ENCODE measurements around the gene FXR2.

The FXR2 gene

GRCh38 chr17:7569571-7569970 is 45.1 kb downstream of the FXR2 start:
- no peak for DNase-seq

DNA sequence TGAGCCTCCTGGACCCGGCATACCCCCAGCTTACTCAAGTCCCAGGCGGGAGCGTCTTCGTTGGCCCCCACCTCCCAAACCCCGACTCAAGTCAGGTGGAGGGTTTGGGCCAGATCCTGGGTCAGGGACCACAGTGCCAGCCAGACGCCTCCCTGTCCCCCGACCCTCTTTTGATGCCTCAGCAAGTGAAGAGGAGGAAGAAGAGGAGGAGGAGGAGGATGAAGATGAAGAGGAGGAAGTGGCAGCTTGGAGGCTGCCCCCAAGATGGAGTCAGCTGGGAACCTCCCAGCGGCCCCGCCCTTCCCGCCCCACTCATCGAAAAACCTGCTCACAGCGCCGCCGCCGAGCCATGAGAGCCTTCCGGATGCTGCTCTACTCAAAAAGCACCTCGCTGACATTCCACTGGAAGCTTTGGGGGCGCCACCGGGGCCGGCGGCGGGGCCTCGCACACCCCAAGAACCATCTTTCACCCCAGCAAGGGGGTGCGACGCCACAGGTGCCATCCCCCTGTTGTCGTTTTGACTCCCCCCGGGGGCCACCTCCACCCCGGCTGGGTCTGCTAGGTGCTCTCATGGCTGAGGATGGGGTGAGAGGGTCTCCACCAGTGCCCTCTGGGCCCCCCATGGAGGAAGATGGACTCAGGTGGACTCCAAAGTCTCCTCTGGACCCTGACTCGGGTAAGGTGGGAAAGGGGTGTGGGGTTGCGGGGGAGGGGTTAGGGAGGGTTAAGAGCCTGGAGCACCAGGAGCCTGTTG is 51.4 kb downstream of the FXR2 start:
- DNase-seq, result no peak

DNA sequence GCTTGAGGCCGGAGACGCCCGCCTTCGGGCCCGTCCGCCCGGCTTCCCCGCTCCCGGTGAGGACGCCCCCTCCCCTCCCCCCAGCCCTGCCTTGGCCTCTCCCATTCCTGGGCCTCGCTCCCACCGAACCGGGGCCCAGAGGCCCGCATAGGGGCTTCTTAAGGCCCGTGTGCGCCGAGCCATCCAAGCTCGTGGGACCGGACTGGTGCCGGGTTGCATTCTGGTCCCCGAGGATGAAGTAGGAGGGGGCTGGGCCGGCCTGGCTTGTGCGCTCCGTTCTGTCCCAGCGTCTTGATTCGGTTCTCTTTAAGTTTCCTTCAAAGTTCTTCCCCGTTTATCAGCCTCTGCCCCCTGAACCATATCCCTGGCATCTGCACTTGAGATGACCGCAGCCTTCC is 52.5 kb downstream of the FXR2 start:
- DNase-seq, result no peak

DNA sequence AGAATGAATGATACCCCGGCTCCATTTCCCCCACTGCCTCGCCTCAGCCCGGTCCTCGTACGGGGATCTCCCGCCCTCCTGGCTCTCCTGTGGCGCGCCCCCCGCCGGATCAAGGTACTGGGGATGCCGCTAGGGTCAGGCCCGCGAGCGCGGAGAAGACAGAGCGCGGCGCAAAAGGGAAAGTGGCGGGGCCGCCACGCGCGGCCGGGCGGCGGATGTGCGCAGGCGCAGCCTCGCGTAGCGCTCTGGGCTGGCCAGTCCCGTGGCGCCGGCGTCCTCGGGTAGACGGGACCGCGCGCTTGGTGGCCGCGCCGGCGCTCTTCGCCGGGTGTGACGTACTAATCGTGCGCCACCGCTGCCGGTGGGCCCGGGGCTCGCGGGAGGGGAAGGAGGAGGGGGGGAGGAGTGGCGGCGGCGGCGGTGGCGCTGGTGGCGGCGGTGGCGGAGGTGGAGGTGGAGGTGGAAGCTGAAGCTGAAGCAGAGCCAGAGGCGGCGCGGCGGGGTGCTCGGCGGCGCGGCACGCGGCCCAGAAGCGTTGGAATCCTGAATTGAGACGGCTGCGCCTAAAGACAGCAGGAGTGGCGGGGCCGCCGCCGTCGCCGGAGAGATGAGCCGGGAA is 53.0 kb downstream of the FXR2 start, which contains the start of gene SENP3:
Gene SENP3, plus strand, starts transcription at position 331 of the 619 bp plus-strand sequence. CDS start 1,158 bp downstream, outside the sequence.
- DNase-seq, result peak; percentile 91

DNA sequence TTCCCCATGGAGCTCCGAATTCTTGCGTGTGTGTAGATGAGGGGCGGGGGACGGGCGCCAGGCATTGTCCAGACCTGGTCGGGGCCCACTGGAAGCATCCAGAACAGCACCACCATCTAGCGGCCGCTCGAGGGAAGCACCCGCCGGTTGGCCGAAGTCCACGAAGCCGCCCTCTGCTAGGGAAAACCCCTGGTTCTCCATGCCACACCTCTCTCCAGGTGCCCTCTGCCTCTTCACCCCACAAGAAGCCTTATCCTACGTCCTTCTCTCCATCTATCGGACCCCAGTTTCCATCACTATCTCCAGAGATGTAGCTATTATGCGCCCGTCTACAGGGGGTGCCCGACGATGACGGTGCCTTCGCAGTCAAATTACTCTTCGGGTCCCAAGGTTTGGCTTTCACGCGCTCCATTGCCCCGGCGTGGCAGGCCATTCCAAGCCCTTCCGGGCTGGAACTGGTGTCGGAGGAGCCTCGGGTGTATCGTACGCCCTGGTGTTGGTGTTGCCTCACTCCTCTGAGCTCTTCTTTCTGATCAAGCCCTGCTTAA is 53.6 kb downstream of the FXR2 start:
- peak; percentile 88 for DNase-seq

- peak; percentile 76 for DNase-seq
Observed at GRCh38 chr17:7560172-7561027, 54.3 kb downstream of the FXR2 start.

DNA sequence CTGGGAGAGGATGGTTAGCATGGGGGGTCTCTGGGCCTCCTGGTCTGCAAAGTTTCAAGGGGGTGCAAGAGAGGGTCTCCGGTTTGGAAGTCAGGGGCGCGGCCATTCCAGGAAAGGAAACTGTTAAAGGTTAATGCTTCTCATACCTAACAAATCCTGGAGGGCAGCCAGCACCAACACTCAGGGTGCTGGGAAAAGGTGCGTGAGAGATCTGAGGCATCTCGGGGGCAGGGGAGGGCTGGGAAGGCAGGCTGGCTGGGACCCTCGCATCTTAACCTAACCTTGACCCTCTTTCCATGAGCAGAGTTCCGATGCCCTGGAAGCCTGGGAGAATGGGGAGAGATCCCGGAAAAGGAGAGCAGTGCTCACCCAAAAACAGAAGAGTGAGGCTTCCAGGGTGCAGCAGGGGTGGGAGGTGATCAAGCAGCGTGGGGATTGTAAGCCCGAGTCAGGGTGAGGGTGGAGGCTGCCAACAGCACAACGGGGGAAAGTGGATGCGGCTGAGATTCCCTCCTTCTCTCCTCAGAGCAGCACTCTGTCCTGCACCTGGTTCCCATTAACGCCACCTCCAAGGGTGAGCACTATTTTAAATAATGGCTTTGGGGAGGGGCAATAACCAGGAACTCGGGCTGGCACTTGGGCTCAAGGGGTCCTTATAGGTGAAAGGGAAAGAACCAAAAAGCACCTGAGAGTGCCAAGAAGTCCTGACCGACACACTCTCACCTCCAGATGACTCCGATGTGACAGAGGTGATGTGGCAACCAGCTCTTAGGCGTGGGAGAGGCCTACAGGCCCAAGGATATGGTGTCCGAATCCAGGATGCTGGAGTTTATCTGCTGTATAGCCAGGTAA is 55.2 kb downstream of the FXR2 start:
- DNase-seq, result peak; percentile 35

GRCh38 chr17:7558544-7559319 is 56.0 kb downstream of the FXR2 start, which contains the start of gene TNFSF13:
TSS of gene TNFSF13 (plus strand) at chr17:7558750. CDS start at chr17:7559040, 290 bp downstream.
- DNase-seq, result peak; percentile 26

GRCh38 chr17:7557775-7558543 is 56.7 kb downstream of the FXR2 start:
- peak; percentile 73 for DNase-seq

GRCh38 chr17:7557147-7557764 is 57.4 kb downstream of the FXR2 start:
- DNase-seq, result no peak

DNA sequence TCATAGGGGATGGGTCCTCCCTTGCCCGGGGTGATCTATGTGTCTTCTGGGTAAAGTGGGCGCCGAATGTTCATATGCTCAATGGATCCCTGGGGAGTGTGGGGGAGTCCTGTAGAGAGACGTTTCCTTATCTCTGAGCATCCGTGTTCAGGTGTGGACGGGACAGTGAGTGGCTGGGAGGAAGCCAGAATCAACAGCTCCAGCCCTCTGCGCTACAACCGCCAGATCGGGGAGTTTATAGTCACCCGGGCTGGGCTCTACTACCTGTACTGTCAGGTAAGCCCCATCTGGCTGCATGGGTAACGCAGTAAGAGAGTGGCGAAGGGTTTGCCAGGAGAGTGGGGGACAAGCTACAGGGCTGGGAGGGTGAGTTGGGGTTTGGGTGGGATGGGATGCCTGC is 58.1 kb downstream of the FXR2 start:
- DNase-seq, result no peak

GRCh38 chr17:7555320-7555948 is 59.3 kb downstream of the FXR2 start:
- no peak for DNase-seq

DNA sequence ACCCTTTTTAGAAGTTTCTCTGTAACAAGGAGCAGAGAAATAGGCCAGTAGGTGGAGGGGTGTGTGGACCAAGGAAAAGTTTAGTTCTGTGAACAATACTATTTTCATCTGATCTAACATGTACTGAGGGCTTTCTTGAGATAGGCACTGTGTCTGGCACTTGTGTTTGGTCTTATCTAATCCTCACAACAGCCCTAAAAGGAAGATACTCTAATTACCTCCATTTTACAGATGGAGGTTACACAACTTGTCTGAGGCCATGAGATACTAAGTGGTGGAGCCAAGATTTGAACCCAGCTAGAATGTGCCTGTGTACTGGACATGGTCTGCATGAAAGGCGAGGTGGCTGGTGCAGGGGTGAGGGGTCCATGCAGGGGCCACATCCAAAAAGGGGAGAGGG is 61.3 kb downstream of the FXR2 start:
- no peak for DNase-seq

DNA sequence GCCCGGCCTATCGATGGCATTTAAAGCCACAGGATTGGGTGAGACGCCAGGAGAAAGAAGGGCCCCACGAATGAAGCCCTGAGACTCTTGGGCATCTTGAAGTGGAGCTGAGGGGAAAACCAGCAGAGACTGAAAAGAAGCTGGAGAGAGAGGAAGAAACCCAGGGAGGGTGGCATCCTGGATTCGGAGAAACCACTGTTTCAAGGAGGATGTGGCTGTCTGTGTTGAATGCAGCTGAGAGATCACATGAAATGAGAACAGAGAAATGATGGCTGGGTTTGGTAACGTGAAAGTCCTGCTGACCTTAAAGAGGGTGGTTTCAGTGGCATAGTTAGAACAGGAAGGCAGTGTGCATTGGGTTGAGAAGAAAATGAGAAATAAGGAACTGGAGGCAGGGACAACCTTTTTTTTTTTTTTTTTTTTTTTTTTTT is 62.1 kb downstream of the FXR2 start:
- no peak for DNase-seq

GRCh38 chr17:7551396-7551795 is 63.3 kb downstream of the FXR2 start:
- no peak for DNase-seq

- DNase-seq, result no peak
Observed at GRCh38 chr17:7550344-7550743, 64.4 kb downstream of the FXR2 start.

GRCh38 chr17:7549401-7550055 is 65.2 kb downstream of the FXR2 start:
- DNase-seq, result no peak

- peak; percentile 27 for DNase-seq
Observed at GRCh38 chr17:7548585-7549400, 65.9 kb downstream of the FXR2 start, which contains the start of gene TNFSF12. TSS of gene TNFSF12 (plus strand) at chr17:7549058. CDS start at chr17:7549154, 96 bp downstream.
